ENCODE data around the gene FKRP.
A peak's percentile ranks its signal among the peaks of the same experiment; 100 is the strongest.

The FKRP gene

GRCh38 chr19:46730187-46730586 lies 15.7 kb upstream of the FKRP start:
- no peak for DNase-seq (ENCODE audit: extremely low read depth, low read depth)
- TF ChIP-seq CTCF (IDR thresholded peaks at IDR 0.05; ENCODE audit: low read depth, low read length) = no peak

- no peak for TF ChIP-seq CTCF (IDR thresholded peaks at IDR 0.05; ENCODE audit: low read depth, low read length)
- DNase-seq (ENCODE audit: extremely low read depth, low read depth) = no peak
These were observed 15.3 kb upstream of the FKRP start for GRCh38 chr19:46730595-46730994.

GRCh38 chr19:46731007-46731501 lies 14.8 kb upstream of the FKRP start:
- no peak for TF ChIP-seq CTCF (IDR thresholded peaks at IDR 0.05; ENCODE audit: low read depth, low read length)
- DNase-seq (ENCODE audit: extremely low read depth, low read depth) = peak; percentile 40

- no peak for DNase-seq (ENCODE audit: extremely low read depth, low read depth)
- no peak for TF ChIP-seq CTCF (IDR thresholded peaks at IDR 0.05; ENCODE audit: low read depth, low read length)
These were observed 14.3 kb upstream of the FKRP start for GRCh38 chr19:46731584-46731983.

- no peak for TF ChIP-seq CTCF (IDR thresholded peaks at IDR 0.05; ENCODE audit: low read depth, low read length)
- no peak for DNase-seq (ENCODE audit: extremely low read depth, low read depth)
These were observed 13.5 kb upstream of the FKRP start for GRCh38 chr19:46732172-46732938.

DNA sequence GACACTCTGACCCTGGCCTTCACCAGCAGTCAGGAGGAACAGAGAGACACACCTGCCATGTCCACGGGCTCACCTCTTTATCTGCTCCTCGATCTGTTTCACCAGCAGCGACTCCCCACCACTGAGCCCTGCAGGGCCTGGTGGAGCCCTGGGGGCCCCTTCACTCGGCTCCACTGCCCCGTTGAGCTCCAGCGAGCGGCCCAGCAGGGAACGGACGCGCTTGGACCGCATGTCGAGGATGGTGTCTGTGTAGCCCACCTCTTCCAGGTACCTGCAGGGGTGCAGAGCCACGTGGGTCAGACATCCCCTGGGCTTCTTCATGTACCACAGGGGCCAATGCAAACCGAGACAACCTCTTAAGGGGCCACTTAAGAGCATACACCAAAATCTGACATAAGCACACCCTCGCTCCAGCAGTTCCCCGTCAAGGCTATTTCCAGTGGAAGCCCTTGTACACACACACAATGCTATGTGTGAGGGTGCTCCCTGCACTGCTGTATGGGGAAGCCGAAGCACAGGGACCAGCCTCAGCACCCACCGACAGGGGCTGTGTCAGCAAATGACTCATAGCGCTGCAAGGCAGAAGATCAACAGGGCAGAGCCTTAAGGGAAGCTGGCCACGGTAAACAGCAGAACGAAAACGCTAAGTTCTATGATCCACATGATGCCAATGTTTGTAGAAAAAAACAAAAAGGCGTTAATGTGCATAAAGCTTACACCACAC lies 12.7 kb upstream of the FKRP start:
- DNase-seq (ENCODE audit: extremely low read depth, low read depth) = no peak

More for the DNA sequence above, 12.7 kb upstream of the FKRP start:
- no peak for TF ChIP-seq CTCF (IDR thresholded peaks at IDR 0.05; ENCODE audit: low read depth, low read length)
